SK-N-SH (cell line): ENCODE measurements around the gene CYP2R1. TPM values are rescaled to one million over a fixed set of nuclear protein-coding genes. Genes with fewer than 3 reads are reported as not detected.

Experiments
- CTCF ChIA-PET: fragments of 300-600, 350-600 bp; formaldehyde crosslinking; extraction: SDS; loops from one replicate; lab custom pipeline; 2021; lab: Yijun Ruan, JAX
- POLR2A ChIA-PET: fragments of 350-600 bp; sonication (Branson Sonifier 250); formaldehyde crosslinking; extraction: SDS; loops from one replicate; lab custom pipeline; 2020; ENCODE audit warnings: antibody characterized with exemption, inconsistent platforms; lab: Yijun Ruan, JAX
- DNase-seq: peaks from one replicate; pipeline ENCODE4 v3.0.0; 2012
- H2AFZ ChIP-seq: fragments of 200-600 bp; sonication (generic); 2 replicates; pipeline ENCODE4 v1.8.1; 2016; ENCODE audit warnings: antibody characterized with exemption, mild to moderate bottlenecking, low read depth
- H3F3A ChIP-seq: fragments of 200-600 bp; sonication (generic); replicated peaks from 2 replicates; pipeline ENCODE3; 2016; ENCODE audit warnings: antibody characterized with exemption, mild to moderate bottlenecking; ENCODE audit not compliant: insufficient read depth
- H3K27ac ChIP-seq, 2 experiments: fragments of 200-500 bp in 1 of 2; fragments of 200-600 bp in 1 of 2; sonication (Bioruptor generic) in 1 of 2; sonication (generic), shearing (Covaris generic) in 1 of 2; 2 replicates each; pipeline versions ENCODE4 v1.5.1 to v1.6.1; 2014 to 2016; ENCODE audit warnings: low read depth in 2 of 2, inconsistent platforms in 1 of 2, low read length in 1 of 2, mild to moderate bottlenecking in 1 of 2, mixed read lengths in 1 of 2
- H3K27me3 ChIP-seq: fragments of 200-600 bp; sonication (generic), shearing (Covaris generic); 2 replicates; pipeline ENCODE4 v1.6.1; 2016; ENCODE audit warnings: mixed run types; ENCODE audit not compliant: insufficient read depth
- H3K36me3 ChIP-seq, 2 experiments: fragments of 200-500 bp in 1 of 2; fragments of 200-600 bp in 1 of 2; sonication (Bioruptor generic) in 1 of 2; sonication (generic) in 1 of 2; replicated peaks in 1 of 2; 2 replicates each; pipeline versions ENCODE3 to v1.5.1; 2014 to 2016; ENCODE audit warnings: low read length in 1 of 2, mild to moderate bottlenecking in 1 of 2; ENCODE audit not compliant: insufficient read depth in 2 of 2, control insufficient read depth in 1 of 2
- H3K4me1 ChIP-seq, 2 experiments: fragments of 200-500 bp in 1 of 2; fragments of 200-600 bp in 1 of 2; sonication (Bioruptor generic) in 1 of 2; sonication (generic), shearing (Covaris generic) in 1 of 2; 2 replicates each; pipeline versions ENCODE4 v1.5.1 to v1.6.1; 2014 to 2016; ENCODE audit warnings: low read depth in 1 of 2, low read length in 1 of 2, mixed run types in 1 of 2; ENCODE audit not compliant: insufficient read depth in 2 of 2, control insufficient read depth in 1 of 2
- H3K4me2 ChIP-seq: fragments of 200-600 bp; sonication (generic), shearing (Covaris generic); 2 replicates; pipeline ENCODE4 v1.6.1; 2017; ENCODE audit warnings: mixed run types
- H3K4me3 ChIP-seq, 2 experiments: fragments of 200-500 bp in 1 of 2; fragments of 200-600 bp in 1 of 2; sonication (Bioruptor generic) in 1 of 2; sonication (generic), shearing (Covaris generic) in 1 of 2; 2 replicates each; pipeline versions ENCODE4 v1.5.1 to v1.8.1; 2014 to 2016; ENCODE audit warnings: low read depth in 2 of 2, inconsistent platforms in 1 of 2, low read length in 1 of 2, mild to moderate bottlenecking in 1 of 2, mixed read lengths in 1 of 2, moderate library complexity in 1 of 2
- H3K79me2 ChIP-seq: fragments of 200-600 bp; sonication (generic); 2 replicates; pipeline ENCODE4 v1.8.1; 2017; ENCODE audit warnings: mild to moderate bottlenecking; ENCODE audit not compliant: insufficient read depth
- H3K9ac ChIP-seq: fragments of 200-600 bp; sonication (generic); 2 replicates; pipeline ENCODE4 v1.6.1; 2017; ENCODE audit warnings: mixed run types
- H3K9me2 ChIP-seq: fragments of 200-600 bp; sonication (generic); 2 replicates; pipeline ENCODE4 v1.6.1; 2017; ENCODE audit warnings: mixed run types
- H3K9me3 ChIP-seq: fragments of 200-600 bp; sonication (generic); 2 replicates; pipeline ENCODE4 v1.6.1; 2017; ENCODE audit warnings: mixed run types, mild to moderate bottlenecking, moderate library complexity
- H4K20me1 ChIP-seq: fragments of 200-600 bp; sonication (generic); 2 replicates; pipeline ENCODE4 v1.6.1; 2017; ENCODE audit warnings: mild to moderate bottlenecking, mixed run types; ENCODE audit not compliant: insufficient read depth
- CHD2 ChIP-seq: fragments of 150-350 bp; IDR thresholded peaks from 2 replicates; pipeline ENCODE4 v1.6.1; 2018; ENCODE audit warnings: low read length; ENCODE audit not compliant: partially characterized antibody
- CTCF ChIP-seq: fragments of 200-600 bp; sonication (generic); IDR thresholded peaks from 2 replicates; pipeline ENCODE4 v1.6.1; 2017; ENCODE audit warnings: antibody characterized with exemption, mild to moderate bottlenecking, moderate library complexity
- ELF1 ChIP-seq: IDR thresholded peaks from 2 replicates; pipeline ENCODE4 v1.4.0; 2012
- FOXJ3 ChIP-seq: sonication (generic); formaldehyde crosslinking; IDR thresholded peaks from 2 replicates; pipeline ENCODE4 v1.5.1; 2020; ENCODE audit warnings: mild to moderate bottlenecking, missing genetic modification reagents
- GATA2 ChIP-seq: sonication (generic); formaldehyde crosslinking; IDR thresholded peaks from 2 replicates; pipeline ENCODE4 v1.5.0; 2020; ENCODE audit warnings: mild to moderate bottlenecking, missing genetic modification reagents
- JUND ChIP-seq: IDR thresholded peaks from 2 replicates; pipeline ENCODE4 v1.4.0; 2012
- RAD21 ChIP-seq: IDR thresholded peaks from 2 replicates; pipeline ENCODE4 v1.6.1; 2012; ENCODE audit warnings: mild to moderate bottlenecking, low read length
- RCOR1 ChIP-seq: fragments of 150-350 bp; IDR thresholded peaks from 2 replicates; pipeline ENCODE4 v1.6.1; 2017; ENCODE audit warnings: antibody characterized with exemption, low read length
- RFX5 ChIP-seq: IDR thresholded peaks from 2 replicates; pipeline ENCODE4 v1.6.1; 2012; ENCODE audit warnings: mild to moderate bottlenecking, improper control_type of control experiment, low read length
- RXRA ChIP-seq: IDR thresholded peaks from 2 replicates; pipeline ENCODE4 v1.4.0; 2012; ENCODE audit warnings: low read depth, mild to moderate bottlenecking, borderline replicate concordance
- SMC3 ChIP-seq: IDR thresholded peaks from 2 replicates; pipeline ENCODE4 v1.6.1; 2012; ENCODE audit warnings: low read depth, low read length, improper control_type of control experiment
- TAF1 ChIP-seq: IDR thresholded peaks from 2 replicates; pipeline ENCODE4 v1.6.1; 2012; ENCODE audit warnings: low read depth, mild to moderate bottlenecking, low read length, moderate library complexity, borderline replicate concordance
- USF1 ChIP-seq: IDR thresholded peaks from 2 replicates; pipeline ENCODE4 v1.4.0; 2012; ENCODE audit warnings: low read depth, borderline replicate concordance
- YY1 ChIP-seq: IDR thresholded peaks from 2 replicates; pipeline ENCODE4 v1.4.0; 2012; ENCODE audit warnings: low read depth, mild to moderate bottlenecking
- WGBS: methylation state at CpG from one replicate; pipeline ENCODE4 v1.1.6; 2017; ENCODE audit warnings: low lambda C conversion rate; 5-methylcytosine and 5-hydroxymethylcytosine counted together
- polyA plus RNA-seq, 3 experiments: library from polyadenylated mRNA; depleted of rRNA; stranded (reverse); fragments of >200 nt; gene quantifications; 2 replicates each; pipeline ENCODE4 v1.2.3, GENCODE V29; 2012

Gene CYP2R1
- polyA plus RNA-seq, 1 of the 3 experiments (the other 2 are of a cell fraction) = 9.3 TPM

GRCh38 chr11:14907411-14908213 lies 15.6 kb upstream of the CYP2R1 start:
- no peak overlapping the region for H3K9ac ChIP-seq
- H4K20me1 ChIP-seq = no peaks in the 10 kb centered on the region
- H3K9me3 ChIP-seq = no peaks in the 10 kb centered on the region
- no peak overlapping the region for H2AFZ ChIP-seq
- no peaks in the 10 kb centered on the region for H3K36me3 ChIP-seq
- CTCF ChIA-PET = interaction anchor here (0.6 to 9.0 kb wide), 72 partner anchors 9 to 1875 kb away, joined by 3 to 198 read pairs (median 6); partner anchors contain the start of genes CALCB, CYP2R1, PDE3B and PSMA1
- WGBS = 29% methylated on average over 5 of the region's 13 CpGs
- peaks cover 0 to 3% of the 10 kb centered on the region in 2 experiments; a peak in 2 of 4 replicates for H3K4me1 ChIP-seq
- peaks cover 4% of the 10 kb centered on the region for H3F3A ChIP-seq
- H3K27me3 ChIP-seq = no peaks in the 10 kb centered on the region; the same call in 1 of the 2 replicates
- peak; percentile 71 for DNase-seq
- no peak overlapping the region for H3K27ac ChIP-seq
- TF ChIP-seq RAD21 (peak; percentile 68), RXRA (no peak), CTCF (peak; percentile 77), SMC3 (peak; percentile 73), GATA2 (no peak)
- TF ChIP-seq, all 33 proteins: peak for 3
- no peaks in the 10 kb centered on the region for H3K79me2 ChIP-seq
- no peaks in the 10 kb centered on the region for H3K9me2 ChIP-seq
- POLR2A ChIA-PET = interaction anchor here (0.5 to 1.8 kb wide), 3 partner anchors 167 to 435 kb away, joined by 3 to 8 read pairs (median 3); partner anchors contain the start of genes CALCB and PDE3B
- H3K4me3 ChIP-seq = peak overlapping the region in 1 of 2 experiments; percentile 28; a peak in 1 of 4 replicates
- H3K4me2 ChIP-seq = no peak overlapping the region

GRCh38 chr11:14906993-14907392 lies 15.0 kb upstream of the CYP2R1 start:
- H2AFZ ChIP-seq = no peak overlapping the region
- no peak for TF ChIP-seq FOXJ3 (CRISPR knock-in tag)
- TF ChIP-seq RXRA = no peak
- no peak for TF ChIP-seq ELF1
- no peak for TF ChIP-seq CHD2
- TF ChIP-seq CTCF = no peak
- no peak for TF ChIP-seq JUND
- no peak for TF ChIP-seq TAF1
- no peak for TF ChIP-seq YY1
- no peak for TF ChIP-seq USF1
- TF ChIP-seq RCOR1 = no peak
- TF ChIP-seq RFX5 = no peak
- TF ChIP-seq, all 33 proteins: peak for 0
- Histone ChIP-seq H3F3A (peaks cover 8% of the 10 kb centered on the region), H3K9me2 (no peaks in the 10 kb centered on the region), H3K79me2 (no peaks in the 10 kb centered on the region), H3K9ac (no peak overlapping the region), H3K4me3 (no peak overlapping the region), H3K27ac (no peak overlapping the region), H3K27me3 (no peaks in the 10 kb centered on the region; the same call in 1 of the 2 replicates), H3K4me2 (no peak overlapping the region), H4K20me1 (no peaks in the 10 kb centered on the region), H3K4me1 (peaks cover 0 to 3% of the 10 kb centered on the region in 2 experiments; a peak in 2 of 4 replicates), H3K9me3 (no peaks in the 10 kb centered on the region), H3K36me3 (no peaks in the 10 kb centered on the region)
- ChIA-PET POLR2A (interaction anchor here (0.5 to 1.3 kb wide), 2 partner anchors 263 to 434 kb away, joined by 3 read pairs; partner anchors contain the start of gene PDE3B), CTCF (interaction anchor here (0.8 to 9.0 kb wide), 36 partner anchors 8 to 606 kb away, joined by 3 to 198 read pairs (median 7); partner anchors contain the start of genes CALCB and CYP2R1)
- peak; percentile 15 for DNase-seq
- 91% methylated on average over 6 of the region's 6 CpGs for WGBS
